Choroid plexus epithelial cell (primary cell): Measurements from ENCODE around the gene CTNNA3.

Source experiments
- DNase-seq: peaks from one replicate; pipeline ENCODE4 v3.0.0-alpha.2; 2010; ENCODE audit warnings: low read depth
- H3K4me3 ChIP-seq: 2 replicates; pipeline ENCODE4 v1.5.1; 2011; ENCODE audit warnings: low read depth, mild to moderate bottlenecking, control low read depth, low read length, moderate library complexity
- TF ChIP-seq, protein P1 (sequence below): conservative IDR thresholded peaks from 2 replicates; pipeline ENCODE4 v1.5.1; 2011; ENCODE audit warnings: low read depth, mild to moderate bottlenecking, control low read depth, inconsistent platforms, low read length, moderate library complexity

Gene CTNNA3

DNA sequence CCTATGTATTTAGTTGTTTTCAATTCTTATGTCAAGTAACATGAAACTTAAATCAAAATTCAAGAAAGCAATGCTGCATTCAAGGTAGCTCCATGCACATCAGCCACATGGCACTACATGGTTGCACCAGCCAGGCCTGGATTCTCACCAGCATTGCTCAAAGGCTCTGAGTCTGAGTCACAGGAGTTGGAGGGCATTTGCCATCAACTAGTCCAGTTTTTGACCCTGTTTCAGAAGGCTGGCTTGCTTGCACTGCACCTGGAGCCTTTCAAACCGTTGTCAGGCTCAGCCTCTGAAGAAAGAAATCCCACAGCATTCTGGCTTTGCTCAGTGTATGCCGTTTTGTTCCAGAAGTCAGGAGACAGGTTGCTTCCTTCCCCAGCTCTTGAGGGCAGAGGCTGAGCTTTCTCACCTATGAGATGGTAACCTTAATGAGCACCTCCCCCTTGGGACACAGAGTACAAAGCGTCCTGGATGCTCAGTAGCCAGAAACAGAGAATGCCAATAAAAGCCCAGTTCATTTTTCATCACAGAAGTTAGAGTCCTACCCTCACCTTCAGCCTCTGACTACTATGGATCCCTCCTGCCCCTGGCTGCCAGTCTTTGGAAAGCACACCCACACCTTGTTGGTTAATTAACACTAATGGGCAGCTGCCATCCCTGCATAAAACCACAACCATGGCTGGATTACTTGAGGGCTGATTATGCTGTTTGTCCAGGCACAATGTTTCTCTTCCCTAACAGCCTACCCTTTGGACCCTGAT, 1058.5 kb downstream of the CTNNA3 start:
- no peak overlapping the region for H3K4me3 ChIP-seq
- TF ChIP-seq, protein P1, sequence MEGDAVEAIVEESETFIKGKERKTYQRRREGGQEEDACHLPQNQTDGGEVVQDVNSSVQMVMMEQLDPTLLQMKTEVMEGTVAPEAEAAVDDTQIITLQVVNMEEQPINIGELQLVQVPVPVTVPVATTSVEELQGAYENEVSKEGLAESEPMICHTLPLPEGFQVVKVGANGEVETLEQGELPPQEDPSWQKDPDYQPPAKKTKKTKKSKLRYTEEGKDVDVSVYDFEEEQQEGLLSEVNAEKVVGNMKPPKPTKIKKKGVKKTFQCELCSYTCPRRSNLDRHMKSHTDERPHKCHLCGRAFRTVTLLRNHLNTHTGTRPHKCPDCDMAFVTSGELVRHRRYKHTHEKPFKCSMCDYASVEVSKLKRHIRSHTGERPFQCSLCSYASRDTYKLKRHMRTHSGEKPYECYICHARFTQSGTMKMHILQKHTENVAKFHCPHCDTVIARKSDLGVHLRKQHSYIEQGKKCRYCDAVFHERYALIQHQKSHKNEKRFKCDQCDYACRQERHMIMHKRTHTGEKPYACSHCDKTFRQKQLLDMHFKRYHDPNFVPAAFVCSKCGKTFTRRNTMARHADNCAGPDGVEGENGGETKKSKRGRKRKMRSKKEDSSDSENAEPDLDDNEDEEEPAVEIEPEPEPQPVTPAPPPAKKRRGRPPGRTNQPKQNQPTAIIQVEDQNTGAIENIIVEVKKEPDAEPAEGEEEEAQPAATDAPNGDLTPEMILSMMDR, result no peak

DNA sequence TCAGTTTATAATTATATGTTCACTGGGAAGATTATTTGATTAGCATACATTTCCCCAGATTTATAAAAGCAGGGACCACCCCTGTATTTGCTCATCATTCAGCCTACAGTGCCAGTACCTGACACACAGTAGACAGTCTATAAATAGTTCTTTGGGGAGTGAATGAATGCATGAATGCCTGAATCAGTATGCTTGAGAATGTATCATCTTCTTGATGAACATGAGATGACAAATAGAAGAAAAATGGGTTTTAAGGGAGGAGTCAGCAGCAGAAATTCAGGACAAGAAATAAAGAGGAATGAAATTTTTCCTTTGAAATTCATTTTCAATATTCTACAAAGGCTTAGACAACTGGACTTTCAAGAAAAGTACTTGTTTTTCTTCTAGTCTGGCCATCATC, 1066.0 kb downstream of the CTNNA3 start:
- DNase-seq, result peak; percentile 7
- TF ChIP-seq, protein P1, result no peak
- no peak overlapping the region for H3K4me3 ChIP-seq

More for the DNA sequence above, 1058.5 kb downstream of the CTNNA3 start:
- DNase-seq, result no peak

DNA sequence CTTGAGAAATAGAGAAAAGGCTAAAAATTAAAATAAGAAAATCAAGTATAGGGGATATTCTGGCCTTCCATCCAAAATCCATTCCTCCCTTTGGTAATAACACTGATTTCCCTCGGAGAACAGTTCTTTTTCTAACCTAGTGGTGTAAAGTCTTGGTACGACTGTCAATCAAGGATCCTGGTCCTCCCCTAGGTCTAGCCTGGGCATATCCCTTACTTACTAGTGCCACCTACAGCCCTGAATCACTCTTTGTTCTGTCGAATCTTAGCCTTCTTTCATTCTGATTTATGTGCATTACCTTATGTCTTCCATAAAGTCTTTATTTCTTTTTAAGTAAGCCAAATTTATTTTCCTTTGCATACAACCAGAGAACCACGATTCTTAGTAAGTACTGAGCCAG, 1068.8 kb downstream of the CTNNA3 start:
- TF ChIP-seq, protein P1, result peak; percentile 12
- peak; percentile 20 for DNase-seq
- no peak overlapping the region for H3K4me3 ChIP-seq

DNA sequence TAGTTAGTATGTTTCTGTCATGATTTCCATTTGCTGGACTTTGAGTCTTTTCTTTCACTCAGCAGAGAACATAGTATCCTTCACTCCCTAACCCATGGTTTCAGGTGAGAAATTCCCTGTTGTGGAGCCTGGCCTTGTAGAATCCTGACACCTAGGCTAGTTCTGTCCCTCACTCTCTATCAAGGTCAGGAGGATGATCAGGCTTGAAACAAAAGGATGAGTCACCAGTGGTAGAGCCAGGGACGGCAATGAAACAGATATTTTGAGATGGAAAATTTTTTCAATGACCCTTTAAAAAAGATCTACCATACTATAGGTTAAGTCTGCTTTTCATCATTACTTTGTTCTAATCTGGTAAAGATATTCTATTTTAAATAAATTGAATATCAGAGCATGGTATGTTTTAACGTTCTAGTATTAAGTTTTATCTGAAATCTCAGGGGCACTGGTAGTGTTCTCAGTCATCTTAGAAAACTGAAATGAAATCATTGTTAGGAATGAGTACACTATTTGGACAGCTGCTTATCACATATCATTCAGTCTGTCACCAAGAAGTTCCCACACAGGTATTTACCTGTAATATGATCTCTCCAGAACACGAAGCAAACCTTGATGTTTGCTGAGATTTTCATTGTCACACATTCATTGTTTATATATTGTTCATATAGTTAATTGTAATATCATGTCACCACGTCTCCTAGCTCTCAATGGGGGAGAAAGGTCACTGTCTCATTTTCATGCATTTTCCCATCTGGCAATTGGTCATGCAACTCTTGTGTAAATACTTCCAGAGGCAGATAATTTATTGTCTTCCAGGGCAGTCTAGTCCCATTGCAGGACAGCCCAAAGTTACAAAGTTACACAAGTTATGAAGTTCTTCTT, 1070.0 kb downstream of the CTNNA3 start:
- TF ChIP-seq, protein P1, result no peak
- H3K4me3 ChIP-seq, result no peak overlapping the region
- no peak for DNase-seq

DNA sequence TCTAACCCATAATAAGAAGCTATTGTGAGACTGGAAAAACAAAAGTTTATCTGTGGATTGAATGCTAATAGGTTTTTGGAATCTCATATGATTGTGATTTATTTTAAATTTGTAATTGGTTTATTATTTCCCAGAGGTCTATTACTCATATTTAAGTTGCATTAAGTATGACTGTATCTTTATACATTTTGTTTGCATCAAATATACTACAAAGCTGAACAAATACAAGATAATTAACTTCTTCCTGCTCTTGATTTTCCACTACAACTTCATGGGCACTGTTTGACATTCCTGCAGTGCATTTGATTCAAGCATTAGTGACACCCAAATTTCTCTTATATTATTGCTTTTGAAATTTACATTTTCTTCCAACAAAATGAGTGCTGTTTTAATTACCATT, 1073.9 kb downstream of the CTNNA3 start:
- H3K4me3 ChIP-seq, result no peak overlapping the region
- TF ChIP-seq, protein P1, result no peak
- no peak for DNase-seq

DNA sequence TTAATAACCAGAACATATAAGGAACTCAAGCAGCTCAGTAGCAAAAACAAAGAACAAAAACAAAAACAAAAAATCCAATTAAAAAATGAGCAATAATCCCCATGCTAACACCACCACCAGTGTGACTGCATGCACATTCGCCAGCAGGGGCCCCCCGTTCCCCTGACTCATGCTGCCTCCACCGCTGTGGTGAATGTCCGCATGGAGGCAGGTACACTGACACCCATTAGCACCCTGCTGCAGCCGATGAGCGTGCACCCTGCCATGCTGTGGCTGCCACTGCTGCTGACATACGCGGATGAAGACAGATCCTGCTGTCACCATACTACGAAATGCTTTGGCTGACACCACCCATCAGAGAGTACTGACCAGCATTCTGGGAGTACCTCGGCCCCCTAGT, 1091.8 kb downstream of the CTNNA3 start:
- DNase-seq, result no peak
- TF ChIP-seq, protein P1, result no peak
- no peak overlapping the region for H3K4me3 ChIP-seq
